Effector memory CD8-positive, alpha-beta T cell (primary cell): ENCODE results near the gene GPX6.
"Not testable (repeated sequence)": the region's sequence is repeated elsewhere in the genome, so short reads cannot be mapped to it uniquely, and the experiment has no call there.

ENCODE experiments used
- ATAC-seq: fragments of 150-1000 bp; cut with Tn5 transposase; replicated peaks from 2 replicates; pipeline ENCODE4 v1.10.0; 2021; ENCODE audit warnings: mild to moderate bottlenecking, moderate library complexity
- DNase-seq, 3 experiments: peaks; one replicate each; pipeline ENCODE4 v3.0.0; 2021
- H3K27ac Mint-ChIP-seq, 2 donors: one replicate each; pipeline ENCODE4 v1.8.0; 2022; ENCODE audit warnings: mild to moderate bottlenecking in 2 of 2, mixed read lengths in 2 of 2, moderate library complexity in 2 of 2
- H3K27me3 Mint-ChIP-seq, 2 donors: one replicate each; pipeline ENCODE4 v1.8.0; 2022; ENCODE audit warnings: mixed read lengths in 2 of 2
- H3K36me3 Mint-ChIP-seq: one replicate; pipeline ENCODE4 v1.8.0; 2022; ENCODE audit warnings: mild to moderate bottlenecking, moderate library complexity, mixed read lengths; ENCODE audit not compliant: insufficient read depth
- H3K4me1 Mint-ChIP-seq, 2 donors: one replicate each; pipeline ENCODE4 v1.8.0; 2022; ENCODE audit warnings: low read depth in 2 of 2, mixed read lengths in 2 of 2
- H3K4me3 Mint-ChIP-seq, 2 donors: one replicate each; pipeline ENCODE4 v1.8.0; 2022; ENCODE audit warnings: mild to moderate bottlenecking in 2 of 2, mixed read lengths in 2 of 2, moderate library complexity in 2 of 2
- H3K9me3 Mint-ChIP-seq, 2 donors: one replicate each; pipeline ENCODE4 v1.8.0; 2022; ENCODE audit warnings: mixed read lengths in 2 of 2

Gene GPX6

DNA sequence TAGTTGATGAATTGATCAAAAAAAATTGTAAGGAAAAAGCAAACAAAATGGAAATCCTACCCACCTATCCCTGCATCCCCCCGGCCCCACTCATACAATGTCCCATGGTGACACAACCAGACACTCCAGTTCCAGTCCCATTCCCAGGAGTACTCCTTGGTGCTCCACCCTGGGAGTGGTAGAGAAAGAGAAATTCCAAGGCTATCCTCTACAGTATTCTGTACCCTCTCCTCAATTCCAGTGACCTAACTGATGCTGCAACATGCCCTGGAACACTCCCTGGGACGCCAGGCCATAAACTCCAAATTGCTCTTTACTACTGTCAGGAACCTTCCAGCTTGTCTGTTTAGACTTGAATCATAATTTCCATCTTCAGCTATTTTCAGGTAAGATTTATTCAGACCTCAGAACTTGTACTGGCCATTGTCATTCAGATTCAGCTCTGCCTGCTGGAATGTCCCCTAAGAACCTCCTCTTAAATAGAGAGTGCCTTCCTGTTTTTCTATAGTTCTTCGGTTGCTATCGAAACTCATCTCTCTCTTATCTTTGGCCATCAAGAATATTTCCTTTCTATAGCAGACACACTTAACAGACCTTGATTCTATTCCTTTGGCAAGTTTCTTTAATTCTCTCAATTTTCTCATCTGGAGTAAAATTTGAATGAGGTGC lies 8.7 kb downstream of the GPX6 start:
- ATAC-seq: no peak
- DNase-seq: no peak
- no peaks in the 10 kb centered on the region for H3K36me3 Mint-ChIP-seq
- H3K4me1 Mint-ChIP-seq: no peaks in the 10 kb centered on the region
- H3K27ac Mint-ChIP-seq: no peak overlapping the region
- peaks cover 47 to 55% of the 10 kb centered on the region in 2 donors for H3K27me3 Mint-ChIP-seq
- H3K9me3 Mint-ChIP-seq: no peaks in the 10 kb centered on the region
- H3K4me3 Mint-ChIP-seq: no peak overlapping the region

DNA sequence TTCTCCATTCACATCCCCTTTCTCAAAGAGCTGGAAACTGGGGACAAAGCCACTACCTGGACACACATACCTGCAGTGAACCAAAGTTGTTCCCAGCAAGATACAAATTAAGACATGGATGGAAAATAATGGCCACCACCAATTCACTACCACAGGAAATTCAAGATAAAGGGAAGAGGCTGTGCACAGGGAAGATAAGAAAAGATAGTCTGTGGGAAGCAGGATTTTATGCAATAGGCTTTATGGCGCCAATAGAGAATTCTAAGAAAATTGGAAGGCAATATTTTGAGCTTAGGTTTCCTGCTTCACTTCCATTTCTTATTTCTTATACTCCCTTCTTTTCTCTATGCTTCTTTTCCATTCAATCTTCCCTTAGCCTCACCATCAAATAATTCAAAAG lies 9.9 kb downstream of the GPX6 start:
- H3K9me3 Mint-ChIP-seq: no peaks in the 10 kb centered on the region
- ATAC-seq: no peak

DNA sequence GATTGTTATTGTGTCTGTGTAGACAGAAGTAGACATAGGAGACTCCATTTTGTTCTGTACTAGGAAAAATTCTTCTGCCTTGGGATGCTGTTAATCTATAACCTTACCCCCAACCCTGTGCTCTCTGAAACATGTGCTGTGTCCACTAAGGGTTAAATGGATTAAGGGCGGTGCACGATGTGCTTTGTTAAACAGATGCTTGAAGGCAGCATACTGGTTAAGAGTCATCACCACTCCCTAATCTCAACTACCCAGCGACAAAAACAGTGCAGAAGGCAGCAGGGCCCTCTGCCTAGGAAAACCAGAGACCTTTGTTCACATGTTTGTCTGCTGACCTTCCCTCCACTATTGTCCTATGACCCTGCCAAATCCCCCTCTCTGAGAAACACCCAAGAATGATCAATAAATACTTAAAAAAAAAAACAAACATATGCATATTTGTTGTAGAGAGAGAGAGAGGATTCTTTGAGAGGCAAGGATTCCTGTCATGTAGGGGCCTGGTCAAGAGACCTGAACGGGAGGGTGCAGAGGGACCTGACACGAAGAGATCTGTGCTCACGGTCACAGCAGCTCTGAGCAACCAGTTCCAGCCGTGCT lies 12.8 kb downstream of the GPX6 start:
- not testable (repeated sequence) for H3K36me3 Mint-ChIP-seq, H3K4me3 Mint-ChIP-seq, ATAC-seq, H3K4me1 Mint-ChIP-seq, DNase-seq, H3K9me3 Mint-ChIP-seq, H3K27ac Mint-ChIP-seq
- H3K27me3 Mint-ChIP-seq: peaks cover 57 to 70% of the 10 kb centered on the region in 2 donors

More for the DNA sequence above, 9.9 kb downstream of the GPX6 start:
- no peaks in the 10 kb centered on the region for H3K36me3 Mint-ChIP-seq
- H3K27ac Mint-ChIP-seq: no peak overlapping the region
- H3K4me1 Mint-ChIP-seq: no peaks in the 10 kb centered on the region
- peaks cover 49 to 55% of the 10 kb centered on the region in 2 donors for H3K27me3 Mint-ChIP-seq
- H3K4me3 Mint-ChIP-seq: no peak overlapping the region
- DNase-seq: no peak

DNA sequence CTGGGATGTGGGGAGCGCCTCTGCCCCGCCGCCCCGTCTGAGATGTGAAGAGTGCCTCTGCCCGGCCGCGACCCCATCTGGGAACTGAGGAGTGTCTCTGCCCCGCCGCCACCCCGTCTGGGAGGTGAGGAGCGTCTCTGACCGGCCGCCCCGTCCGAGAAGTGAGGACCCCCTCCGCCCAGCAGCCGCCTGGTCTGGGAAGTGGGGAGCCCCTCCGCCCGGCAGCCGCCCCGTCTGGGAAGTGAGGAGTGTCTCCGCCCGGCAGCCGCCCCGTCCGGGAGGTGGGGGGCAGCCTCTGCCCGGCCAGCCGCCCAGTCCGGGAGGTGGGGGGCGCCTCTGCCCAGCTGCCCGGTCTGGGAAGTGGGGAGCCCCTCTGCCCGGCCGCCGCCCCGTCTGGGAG lies 13.5 kb downstream of the GPX6 start:
- not testable (repeated sequence) for H3K27ac Mint-ChIP-seq, H3K4me1 Mint-ChIP-seq, H3K9me3 Mint-ChIP-seq, ATAC-seq, H3K36me3 Mint-ChIP-seq, H3K4me3 Mint-ChIP-seq, DNase-seq
- peaks cover 62 to 68% of the 10 kb centered on the region in 2 donors for H3K27me3 Mint-ChIP-seq

DNA sequence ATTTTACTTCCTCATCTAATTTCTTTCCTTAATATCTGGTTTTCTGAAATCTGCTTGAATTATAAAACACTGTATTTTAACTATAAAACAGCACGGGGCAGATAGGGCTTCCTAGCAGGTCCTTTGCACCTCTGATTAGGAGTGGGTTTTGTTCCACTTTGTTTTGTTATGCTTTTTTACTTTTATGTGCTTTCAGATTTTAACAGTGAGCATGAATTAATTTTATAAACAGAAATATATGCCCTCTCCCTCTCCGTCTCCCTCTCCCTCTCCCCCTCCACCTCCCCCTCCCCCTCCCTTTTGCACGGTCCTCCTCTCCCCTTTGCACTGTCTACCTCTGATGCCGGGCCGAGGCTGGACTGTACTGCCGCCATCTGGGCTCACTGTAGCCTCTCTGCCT lies 14.3 kb downstream of the GPX6 start:
- no peaks in the 10 kb centered on the region for H3K9me3 Mint-ChIP-seq
- H3K4me3 Mint-ChIP-seq: no peak overlapping the region
- H3K27me3 Mint-ChIP-seq: peaks cover 60 to 63% of the 10 kb centered on the region in 2 donors
- DNase-seq (no peak), ATAC-seq (no peak)
- H3K4me1 Mint-ChIP-seq: no peaks in the 10 kb centered on the region
- no peaks in the 10 kb centered on the region for H3K36me3 Mint-ChIP-seq
- no peak overlapping the region for H3K27ac Mint-ChIP-seq

DNA sequence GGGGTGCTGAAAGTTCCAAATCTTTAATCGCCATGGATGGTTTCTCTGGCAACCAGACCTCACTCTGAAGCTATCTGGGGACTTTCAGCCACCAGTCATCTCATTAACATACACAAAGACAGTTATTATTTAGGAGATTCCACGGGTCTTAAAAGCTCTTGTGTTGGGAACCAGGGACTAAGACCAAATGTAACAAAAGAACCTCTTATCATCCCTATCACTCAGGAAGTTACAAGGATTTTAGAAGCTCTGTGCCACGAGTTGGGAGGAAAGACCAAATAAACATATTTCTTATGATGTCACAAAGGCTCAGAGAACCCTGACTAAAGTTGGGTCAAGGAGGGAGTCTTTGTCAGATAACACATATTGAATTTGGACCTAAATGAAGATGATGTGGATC lies 17.7 kb downstream of the GPX6 start:
- H3K4me1 Mint-ChIP-seq: no peaks in the 10 kb centered on the region
- H3K27ac Mint-ChIP-seq: no peak overlapping the region
- DNase-seq (no peak), ATAC-seq (no peak)
- peaks cover 45 to 61% of the 10 kb centered on the region in 2 donors for H3K27me3 Mint-ChIP-seq
- H3K4me3 Mint-ChIP-seq: no peak overlapping the region
- no peaks in the 10 kb centered on the region for H3K9me3 Mint-ChIP-seq
- no peaks in the 10 kb centered on the region for H3K36me3 Mint-ChIP-seq

DNA sequence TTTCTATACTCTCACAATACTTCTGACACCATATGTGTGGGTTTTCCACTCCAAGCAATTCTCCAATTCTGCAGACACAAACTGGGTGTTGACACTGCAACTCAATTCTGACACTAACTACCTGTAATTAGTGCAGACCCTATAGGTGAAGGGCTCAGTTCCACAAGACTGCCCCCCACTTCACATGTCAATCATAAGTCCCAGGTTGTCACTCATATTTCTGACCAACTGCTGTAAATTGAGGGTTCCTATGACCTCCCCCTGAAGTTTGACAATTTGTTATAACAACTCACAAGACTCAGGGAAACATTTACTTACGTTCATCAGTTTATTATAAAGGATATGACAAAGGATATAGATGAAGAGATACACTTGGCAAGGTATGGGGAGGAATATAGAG lies 18.3 kb downstream of the GPX6 start:
- Mint-ChIP-seq H3K4me1 (no peaks in the 10 kb centered on the region), H3K4me3 (no peak overlapping the region), H3K9me3 (no peaks in the 10 kb centered on the region), H3K27me3 (peaks cover 48 to 64% of the 10 kb centered on the region in 2 donors), H3K27ac (no peak overlapping the region), H3K36me3 (no peaks in the 10 kb centered on the region)
- ATAC-seq (no peak), DNase-seq (no peak)

DNA sequence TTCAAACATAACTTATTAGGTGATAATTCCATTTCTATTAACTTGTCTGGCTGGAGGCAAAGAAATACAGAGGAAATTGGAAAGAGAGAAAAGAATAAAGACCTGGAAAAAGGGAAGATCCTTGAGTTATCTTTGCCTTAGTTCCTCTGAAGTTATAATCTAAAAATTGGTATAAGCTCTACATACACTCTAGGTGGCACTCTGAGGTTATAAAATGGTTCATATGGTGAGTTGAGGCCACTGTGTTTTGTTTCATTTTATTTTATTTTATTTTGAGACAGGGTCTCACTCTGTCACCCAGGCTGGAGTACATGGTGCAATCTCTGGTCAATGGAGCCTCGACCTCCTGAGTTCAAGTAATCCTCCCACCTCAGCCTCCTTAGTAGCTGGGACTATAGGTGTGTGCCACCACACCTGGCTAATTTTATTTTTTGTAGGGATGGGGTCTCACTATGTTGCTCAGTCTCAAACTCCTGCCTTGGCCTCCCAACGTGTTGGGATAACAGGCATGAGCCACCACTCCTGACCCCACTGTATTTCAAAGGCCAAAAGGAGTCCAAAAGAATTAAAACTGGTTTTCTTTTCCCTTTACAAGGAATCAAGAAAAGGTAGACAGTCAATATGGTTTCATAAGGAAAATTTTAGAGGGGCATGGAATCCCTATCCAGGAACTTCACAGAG lies 19.4 kb downstream of the GPX6 start:
- Mint-ChIP-seq H3K9me3 (no peaks in the 10 kb centered on the region), H3K36me3 (peaks cover 3% of the 10 kb centered on the region), H3K27me3 (peaks cover 58 to 75% of the 10 kb centered on the region in 2 donors), H3K4me3 (no peak overlapping the region), H3K27ac (no peak overlapping the region), H3K4me1 (no peaks in the 10 kb centered on the region)
- ATAC-seq: no peak
- no peak for DNase-seq

DNA sequence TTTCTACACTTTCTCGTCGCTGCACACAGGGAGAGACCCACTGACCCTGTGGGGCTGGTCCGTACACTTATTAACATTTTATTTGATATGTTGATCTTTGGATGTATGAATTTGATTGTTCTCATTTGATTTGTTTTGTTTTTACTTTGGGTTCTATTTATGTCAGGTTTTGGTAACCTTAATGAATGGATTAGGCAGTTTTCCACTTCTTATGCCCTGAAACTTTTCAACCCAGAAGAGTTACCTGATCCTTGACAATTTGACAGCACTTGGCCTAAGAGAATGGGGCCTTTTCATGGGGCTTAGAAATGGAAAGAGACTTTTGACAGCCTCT lies 23.6 kb downstream of the GPX6 start:
- Mint-ChIP-seq H3K27me3 (peaks cover 71 to 89% of the 10 kb centered on the region in 2 donors), H3K9me3 (no peaks in the 10 kb centered on the region), H3K4me3 (no peak overlapping the region), H3K27ac (no peak overlapping the region), H3K36me3 (peaks cover 12% of the 10 kb centered on the region), H3K4me1 (peaks cover 9 to 10% of the 10 kb centered on the region in 2 donors)
- ATAC-seq: no peak
- no peak for DNase-seq

DNA sequence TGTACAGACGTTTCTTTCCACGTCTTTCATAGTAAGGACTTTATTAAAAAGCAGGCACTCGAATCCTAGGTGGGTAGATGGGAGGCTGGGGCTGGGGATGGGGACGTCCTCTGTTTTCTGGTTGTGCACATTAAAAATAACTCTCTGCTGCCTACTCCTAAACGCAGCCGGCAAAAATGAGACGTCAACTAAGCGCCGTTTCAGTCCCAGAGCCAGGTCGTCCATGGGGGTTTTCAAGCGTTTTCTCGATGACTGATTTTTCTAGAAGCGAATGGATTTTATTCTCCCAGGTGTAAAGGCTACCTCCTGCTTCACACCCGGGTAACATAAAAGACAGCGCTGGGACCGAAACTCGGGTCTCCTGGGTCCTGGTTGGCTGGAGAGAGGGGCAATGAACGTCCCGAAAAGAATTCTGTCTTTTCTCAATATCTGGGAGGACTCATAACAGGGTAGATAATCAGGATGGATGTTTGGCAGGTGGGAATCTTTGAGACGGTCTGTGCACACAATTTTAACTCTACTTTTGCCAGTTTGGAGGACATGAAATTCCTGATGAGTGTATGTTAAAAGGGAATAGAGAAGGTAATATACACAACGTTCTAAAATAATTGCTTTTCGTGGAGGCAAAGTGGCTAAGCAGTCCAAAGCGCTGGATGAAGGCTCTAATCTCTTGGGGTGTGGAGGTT lies 25.2 kb downstream of the GPX6 start:
- DNase-seq (no peak), ATAC-seq (no peak)
- H3K27me3 Mint-ChIP-seq: peaks cover 68 to 92% of the 10 kb centered on the region in 2 donors
- H3K9me3 Mint-ChIP-seq: peaks cover 0 to 2% of the 10 kb centered on the region in 2 donors
- no peak overlapping the region for H3K27ac Mint-ChIP-seq
- H3K36me3 Mint-ChIP-seq: peaks cover 12% of the 10 kb centered on the region
- peak overlapping the region; percentile 42 to 72 for H3K4me3 Mint-ChIP-seq
- H3K4me1 Mint-ChIP-seq: peaks cover 9 to 10% of the 10 kb centered on the region in 2 donors

DNA sequence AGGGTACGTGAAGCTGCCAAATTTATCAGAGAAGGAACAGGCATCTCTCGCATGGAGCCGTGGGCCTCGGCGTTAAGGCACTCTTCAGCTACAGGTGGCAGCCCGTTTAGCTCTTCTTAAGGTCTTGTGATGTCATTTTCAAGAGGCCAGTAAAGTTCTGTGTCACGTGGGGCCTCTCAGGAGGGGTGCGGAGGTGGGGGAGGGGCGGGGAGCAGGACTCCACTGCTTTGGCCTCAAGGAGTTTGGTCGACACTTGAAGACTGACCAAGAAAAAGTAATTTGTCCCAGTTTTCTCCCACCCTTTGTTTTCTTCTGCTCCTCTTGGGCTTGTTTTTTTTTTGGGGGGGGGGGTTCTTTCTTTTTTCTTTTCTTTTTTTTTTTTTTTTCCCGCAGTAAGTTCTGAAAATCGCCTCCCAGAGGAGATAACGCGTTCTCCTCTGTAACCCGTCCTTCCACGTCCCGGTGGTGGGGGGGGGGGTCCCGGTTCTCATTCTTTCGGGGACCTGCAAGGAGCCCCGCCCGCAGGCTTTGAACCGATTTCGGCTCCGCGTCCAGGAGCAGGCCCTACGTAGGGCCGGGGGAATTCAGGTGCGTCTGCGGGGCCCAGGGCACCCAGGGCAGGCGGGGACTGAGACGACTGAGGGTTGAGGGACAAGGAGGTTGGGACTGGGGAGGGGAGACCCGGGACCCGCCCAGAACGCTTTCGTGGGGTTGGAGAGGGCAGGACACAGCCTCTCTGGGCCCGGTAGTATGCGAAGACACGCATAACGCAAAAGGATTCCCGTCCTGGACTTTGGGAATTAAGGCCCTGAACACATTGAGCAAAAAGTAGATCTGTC lies 26.0 kb downstream of the GPX6 start:
- H3K36me3 Mint-ChIP-seq: peaks cover 12% of the 10 kb centered on the region
- peak overlapping the region; percentile 42 to 72 for H3K4me3 Mint-ChIP-seq
- H3K4me1 Mint-ChIP-seq: peaks cover 9 to 10% of the 10 kb centered on the region in 2 donors
- peak overlapping the region in 1 of 2 donors; percentile 85 for H3K27ac Mint-ChIP-seq
- H3K9me3 Mint-ChIP-seq: peaks cover 0 to 4% of the 10 kb centered on the region in 2 donors
- DNase-seq (no peak), ATAC-seq (peak; percentile 45)
- peaks cover 75 to 94% of the 10 kb centered on the region in 2 donors for H3K27me3 Mint-ChIP-seq

DNA sequence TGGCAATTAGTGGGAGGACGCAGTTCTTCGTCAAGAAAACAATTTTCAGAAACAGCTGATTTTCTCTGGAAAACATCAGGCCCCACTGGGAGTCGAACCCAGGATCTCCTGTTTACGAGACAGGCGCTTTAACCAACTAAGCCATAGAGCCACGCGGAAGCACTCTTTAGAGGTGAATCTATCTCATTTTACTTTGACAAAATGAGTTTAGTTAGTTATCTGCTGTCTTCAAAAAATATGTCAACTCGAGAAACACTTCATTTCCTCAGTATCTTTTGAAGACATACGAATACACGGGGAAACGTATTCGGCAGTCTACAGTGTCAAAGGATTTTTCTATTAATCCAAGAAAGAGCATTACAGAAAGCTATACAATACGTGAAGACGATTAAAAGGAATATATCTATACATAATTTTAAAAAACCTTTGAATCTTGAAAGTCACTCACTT lies 26.7 kb downstream of the GPX6 start:
- H3K4me1 Mint-ChIP-seq: peaks cover 9 to 10% of the 10 kb centered on the region in 2 donors
- peaks cover 0 to 4% of the 10 kb centered on the region in 2 donors for H3K9me3 Mint-ChIP-seq
- peaks cover 75 to 94% of the 10 kb centered on the region in 2 donors for H3K27me3 Mint-ChIP-seq
- H3K4me3 Mint-ChIP-seq: peak overlapping the region; percentile 42 to 72
- H3K36me3 Mint-ChIP-seq: peaks cover 12% of the 10 kb centered on the region
- DNase-seq (no peak), ATAC-seq (no peak)
- H3K27ac Mint-ChIP-seq: peak overlapping the region in 1 of 2 donors; percentile 85
